Endothelial cell of umbilical vein (primary cell): ENCODE measurements around the gene TYW3.
"Not testable (repeated sequence)": the region's sequence is repeated elsewhere in the genome, so short reads cannot be mapped to it uniquely, and the experiment has no call there.

Source experiments
- CTCF ChIP-seq, 2 donors: IDR thresholded peaks; 1 replicate in 1 of 2; 2 replicates in 1 of 2; pipeline ENCODE4 v1.5.1; 2011; ENCODE audit warnings: low read length in 2 of 2, mild to moderate bottlenecking in 2 of 2, moderate library complexity in 2 of 2, control low read depth in 1 of 2, inconsistent platforms in 1 of 2, low read depth in 1 of 2; ENCODE audit not compliant: insufficient read depth in 1 of 2; ENCODE audit errors: extremely low read depth in 1 of 2
- EZH2 ChIP-seq: IDR thresholded peaks from 2 replicates; pipeline ENCODE4 v1.6.1; 2012; ENCODE audit warnings: borderline replicate concordance, low read depth, mild to moderate bottlenecking, moderate library complexity, low read length, inconsistent platforms; ENCODE audit not compliant: severe bottlenecking
- GATA2 ChIP-seq: IDR thresholded peaks from 2 replicates; pipeline ENCODE4 v1.7.0; 2011; ENCODE audit warnings: low read depth, mild to moderate bottlenecking, moderate library complexity, mixed read lengths, low read length; ENCODE audit not compliant: insufficient read length, insufficient read depth
- JUN ChIP-seq: IDR thresholded peaks from 2 replicates; pipeline ENCODE4 v1.6.1; 2011; ENCODE audit warnings: borderline replicate concordance, low read depth; ENCODE audit not compliant: insufficient read length, insufficient read depth
- MAX ChIP-seq: IDR thresholded peaks from 2 replicates; pipeline ENCODE4 v1.6.1; 2011; ENCODE audit not compliant: insufficient read depth, insufficient read length
- MYC ChIP-seq: IDR thresholded peaks from one replicate; pipeline ENCODE4 v1.6.1; 2011; ENCODE audit warnings: mild to moderate bottlenecking, low read depth, low read length
- POLR2A ChIP-seq: IDR thresholded peaks from 2 replicates; pipeline ENCODE4 v1.6.1; 2012; ENCODE audit warnings: low read depth, mild to moderate bottlenecking, control low read depth, low read length
- POLR2AphosphoS5 ChIP-seq: IDR thresholded peaks from 2 replicates; pipeline ENCODE4 v1.6.1; 2012; ENCODE audit warnings: low read depth, mild to moderate bottlenecking, control low read depth, low read length, moderate library complexity; ENCODE audit not compliant: insufficient read depth

- not testable (repeated sequence) for TF ChIP-seq CTCF (IDR thresholded peaks at IDR 0.05; ENCODE audit: extremely low read depth in 1 of 2, insufficient read depth in 1 of 2, low read depth in 1 of 2, low read length in 2 of 2); EZH2; POLR2A; POLR2AphosphoS5; MAX; GATA2; MYC; JUN
These were observed 23.7 kb downstream of the TYW3 start for GRCh38 chr1:74756650-74757049.
